GM21786 (cell line): ENCODE measurements around the gene KLF12.

Experiments
- ATAC-seq: cut with Tn5 transposase; IDR thresholded peaks from one replicate; pipeline ENCODE4 v1.9.1; 2021; ENCODE audit not compliant: unreplicated experiment

Gene KLF12

DNA sequence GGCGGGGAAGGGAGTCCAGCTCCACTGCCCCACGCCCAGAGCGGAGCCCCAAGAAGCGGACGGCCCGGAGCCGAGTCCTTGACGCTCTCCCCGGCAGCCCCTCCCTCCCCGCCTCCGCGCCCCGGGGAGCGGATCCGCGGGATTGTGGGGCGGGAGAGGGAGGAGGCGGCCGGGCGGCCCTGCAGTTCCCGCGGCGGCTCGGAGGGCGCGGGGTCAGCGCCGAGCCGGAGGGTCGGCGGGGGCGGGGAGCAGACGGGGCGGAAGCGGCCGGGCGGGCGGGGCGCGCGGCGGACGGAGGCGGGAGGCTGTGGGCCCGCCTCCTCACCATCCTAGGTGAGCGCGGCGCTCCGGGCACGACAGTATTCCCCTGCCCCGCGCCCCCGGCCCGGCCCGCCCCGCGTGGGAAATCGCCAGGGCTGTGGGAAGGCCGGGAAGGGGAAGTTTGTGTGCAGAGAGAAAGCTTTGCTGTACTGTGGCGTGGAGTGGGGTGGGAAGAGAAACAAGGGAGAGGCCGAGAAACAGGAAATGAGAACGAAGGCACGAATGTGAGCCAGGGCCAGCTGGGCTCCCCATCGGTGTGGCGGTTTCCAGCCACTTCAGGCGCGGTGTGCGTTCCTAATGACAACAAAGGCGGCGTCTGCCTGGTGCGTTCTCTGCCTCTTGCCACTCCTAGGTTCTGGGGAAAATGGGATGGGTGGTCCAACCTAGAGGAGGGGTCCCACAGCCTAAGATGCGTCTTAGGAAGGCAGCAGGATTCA, 1.3 kb upstream of the KLF12 start:
- peak; percentile 35 for ATAC-seq

DNA sequence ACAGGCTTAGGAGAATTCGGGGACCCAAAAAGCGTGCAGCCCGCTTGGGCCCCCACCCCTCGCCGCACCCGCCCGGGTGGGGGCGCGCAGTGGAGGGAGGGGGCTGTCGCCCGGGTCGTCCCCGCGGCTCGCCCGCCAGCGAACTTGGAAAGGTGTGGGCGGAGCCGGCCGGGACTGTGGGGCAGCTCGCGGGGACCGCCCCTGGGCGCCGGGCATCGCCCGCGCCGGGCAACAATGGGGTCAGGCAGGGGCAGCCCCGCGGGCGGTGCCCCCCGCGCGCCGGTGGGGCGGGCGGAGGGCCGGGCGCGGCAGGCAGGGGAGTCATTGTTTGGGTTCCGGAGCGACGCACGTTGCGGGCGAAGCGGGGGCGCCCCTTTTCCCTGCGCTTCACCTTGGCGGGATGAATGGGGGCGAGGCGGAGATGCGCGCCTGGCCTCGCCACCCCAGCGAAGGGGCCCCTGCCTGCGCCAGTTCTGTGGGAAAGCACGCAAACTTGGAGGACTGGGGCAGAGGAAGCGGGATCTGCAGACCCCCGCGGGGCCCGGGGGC, 647 bp upstream of the KLF12 start:
- ATAC-seq, result peak; percentile 26

DNA sequence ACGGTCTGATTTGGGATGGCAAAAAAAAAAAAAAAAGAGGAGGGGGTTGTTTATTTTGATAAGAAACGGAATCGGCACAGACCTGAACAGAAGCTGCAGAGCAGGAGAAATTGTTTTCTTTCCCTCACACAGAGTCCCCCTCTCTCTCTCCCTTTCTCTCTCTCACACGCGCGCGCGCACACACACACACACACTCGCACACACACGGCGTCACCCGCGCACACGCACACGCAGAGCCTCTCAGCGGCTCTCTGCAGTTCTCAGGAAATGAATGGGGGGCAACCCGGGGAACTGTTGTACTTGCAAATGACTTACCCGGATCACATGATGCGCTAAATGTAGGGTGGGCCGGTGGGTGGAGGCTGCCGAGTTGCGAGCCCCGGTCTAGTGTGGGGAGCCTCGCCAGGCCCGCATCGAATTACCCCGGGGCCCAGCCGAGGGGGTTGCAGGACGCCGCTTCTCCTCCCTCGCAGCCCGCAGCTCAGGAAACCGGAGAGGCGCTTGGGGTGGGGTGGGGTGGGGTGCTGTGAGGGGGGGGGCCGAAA, 475 bp downstream of the KLF12 start:
- peak; percentile 39 for ATAC-seq

DNA sequence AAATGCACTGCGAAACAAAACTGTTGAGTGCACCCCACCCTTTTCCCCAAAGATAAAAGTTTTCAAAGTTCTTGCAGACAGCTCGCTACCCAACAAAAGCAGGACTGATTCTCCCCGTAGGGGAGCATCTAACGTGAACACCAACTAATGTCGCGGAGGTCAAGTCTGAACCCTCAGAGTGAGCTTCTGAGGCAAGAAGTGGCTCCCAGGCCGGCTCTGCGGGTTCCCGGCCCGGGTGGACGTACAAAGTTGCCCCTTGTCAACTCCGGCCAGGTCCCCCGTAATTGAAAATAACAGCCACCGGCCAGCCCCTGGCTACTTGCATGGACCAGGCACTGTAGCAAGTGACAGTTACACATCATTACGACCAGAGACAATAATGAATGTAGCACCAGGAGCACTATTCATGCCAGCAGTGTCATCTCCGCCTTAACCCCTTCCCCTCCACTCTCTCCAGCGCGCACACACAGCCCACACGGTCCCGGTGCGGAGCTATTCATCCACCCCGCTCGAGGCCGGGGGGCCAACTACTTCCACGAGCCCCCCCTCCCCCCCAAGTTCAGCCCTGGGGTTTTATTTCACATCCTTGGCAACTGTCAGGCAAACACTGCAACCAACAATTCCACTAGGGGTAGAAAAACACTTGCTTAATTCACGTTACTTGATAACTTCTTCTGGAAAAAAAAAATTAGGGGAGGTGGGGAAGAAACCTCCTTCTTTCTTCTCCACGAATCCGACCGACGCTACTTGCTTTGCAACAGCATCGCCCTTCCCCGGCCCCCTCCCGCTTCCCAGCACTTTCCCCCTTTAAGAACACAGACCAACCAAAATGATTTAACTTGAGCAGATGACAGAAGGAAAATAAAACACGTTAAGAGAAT, 1.2 kb downstream of the KLF12 start:
- no peak for ATAC-seq

DNA sequence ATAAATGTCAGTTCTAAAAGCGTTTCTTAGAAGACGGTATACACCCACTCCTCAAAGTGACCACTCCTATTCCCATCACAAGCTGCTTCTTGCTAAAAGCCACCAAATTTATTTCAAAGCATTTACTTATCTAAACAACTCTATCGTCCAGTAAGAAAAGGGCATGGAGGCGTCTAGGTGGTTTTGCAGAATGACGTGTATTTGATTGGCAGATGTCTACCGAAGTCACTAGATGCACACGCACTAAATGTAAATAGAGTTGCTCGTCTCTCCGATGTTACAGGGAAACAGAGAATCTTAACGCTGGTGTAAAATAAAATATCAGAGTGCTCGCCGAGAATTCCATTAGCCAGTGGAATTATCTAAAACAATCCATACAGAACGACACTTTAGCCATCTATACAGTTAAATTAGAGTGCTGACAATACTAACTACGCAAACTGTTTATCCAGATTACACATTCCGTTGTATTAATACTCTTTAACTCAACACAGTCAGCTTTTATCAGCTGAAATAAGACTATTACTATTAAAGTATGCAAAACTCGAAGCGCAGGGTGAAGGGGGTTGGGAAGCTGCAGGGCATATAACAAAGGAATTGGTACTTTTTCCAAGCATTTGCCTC, 1.9 kb downstream of the KLF12 start:
- no peak for ATAC-seq

DNA sequence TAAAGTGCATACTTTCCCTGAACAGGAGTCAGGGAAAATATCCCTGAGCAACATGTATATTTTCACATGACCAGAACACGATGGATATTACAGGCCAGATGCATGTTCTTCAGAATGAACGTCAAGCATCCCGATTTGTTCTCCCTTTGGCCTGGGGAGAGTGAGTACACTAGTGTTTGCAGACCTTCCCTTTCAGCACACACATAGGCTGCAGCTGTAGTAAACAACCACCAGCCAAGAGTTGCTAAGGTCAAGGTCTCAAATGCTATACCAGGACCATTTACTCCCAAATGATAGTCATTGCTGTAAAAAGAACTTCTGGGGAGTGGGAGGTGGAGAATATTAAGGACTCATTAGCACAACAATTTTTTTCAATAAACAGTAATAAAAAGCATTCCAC, 3.0 kb downstream of the KLF12 start:
- ATAC-seq, result no peak

DNA sequence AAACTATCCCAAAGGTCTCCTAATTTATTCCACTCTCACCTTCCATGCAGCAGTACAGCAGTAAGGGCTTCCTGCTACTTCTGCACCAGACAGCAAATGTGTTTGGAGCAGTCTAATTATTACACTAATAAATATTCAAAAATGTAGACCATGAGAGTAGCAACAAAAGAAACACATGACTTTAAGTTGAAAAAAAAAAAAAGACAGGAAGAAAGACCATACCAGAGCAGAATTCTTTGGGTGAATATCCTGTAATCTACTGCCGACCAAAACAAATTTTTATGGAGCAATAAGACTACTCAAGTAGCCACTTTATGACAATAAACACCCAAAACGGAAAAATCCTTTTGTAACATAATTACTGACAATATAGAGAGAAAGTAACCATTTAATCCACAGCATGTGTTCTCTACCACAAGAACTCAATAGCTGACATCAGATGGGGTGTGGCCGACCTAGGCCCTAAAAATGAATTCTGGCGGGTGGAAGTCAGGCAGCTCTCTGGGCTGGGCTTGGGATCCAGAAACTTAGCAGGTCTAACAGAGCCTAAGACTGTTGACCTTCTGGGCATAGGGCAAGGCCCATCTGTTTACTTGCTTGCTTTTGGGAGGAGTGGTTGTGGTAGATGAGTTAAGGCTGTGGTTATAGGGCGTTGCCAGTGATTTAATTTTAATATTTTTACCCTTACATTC, 4.6 kb downstream of the KLF12 start:
- ATAC-seq, result no peak

DNA sequence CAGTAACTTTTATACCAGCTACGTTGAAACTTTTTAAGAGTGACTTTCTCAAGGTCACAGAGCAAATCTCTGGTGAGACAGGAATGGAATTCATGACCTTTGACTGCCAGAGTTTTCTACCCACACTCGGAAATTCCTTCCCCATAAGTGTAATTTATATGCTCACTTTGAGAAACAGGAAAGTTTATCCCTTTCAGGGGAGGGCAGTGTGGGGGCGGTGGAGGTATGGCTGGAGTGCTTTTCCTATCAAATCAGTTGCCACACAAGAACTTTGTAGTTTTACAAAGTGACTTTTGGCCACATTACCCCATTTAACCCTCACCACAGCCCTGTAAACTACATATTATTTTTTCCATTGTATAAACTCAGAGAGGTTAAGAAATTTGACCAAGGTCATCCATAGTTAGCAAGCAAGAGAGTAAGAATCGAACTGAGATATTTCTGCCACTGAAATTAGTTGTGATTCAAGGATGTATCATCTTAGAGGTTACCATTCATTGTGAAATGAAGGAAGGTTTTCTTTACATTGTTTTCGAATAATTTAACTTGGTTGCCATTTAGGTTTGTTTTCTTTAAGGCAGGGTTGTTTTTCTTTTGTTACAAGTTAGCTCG, 5.9 kb downstream of the KLF12 start:
- no peak for ATAC-seq

DNA sequence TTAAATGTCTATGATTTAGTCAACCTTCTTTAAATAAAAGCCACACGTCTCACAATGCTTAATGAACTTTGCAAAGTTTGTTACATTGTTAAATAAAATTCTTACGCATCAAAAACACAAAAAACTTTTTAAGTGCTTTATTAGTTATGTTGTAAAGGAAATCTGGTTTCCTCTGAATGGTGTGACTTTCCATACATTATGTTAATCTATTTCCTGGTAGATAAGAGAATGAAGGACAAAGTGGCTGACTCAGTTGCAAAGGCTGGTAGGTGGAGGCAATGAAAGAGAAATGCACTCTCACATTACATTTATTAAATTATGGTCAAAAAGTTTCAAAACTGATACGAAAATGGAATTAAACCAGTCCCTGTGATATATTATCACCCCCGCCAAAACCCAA, 15.9 kb downstream of the KLF12 start:
- no peak for ATAC-seq

DNA sequence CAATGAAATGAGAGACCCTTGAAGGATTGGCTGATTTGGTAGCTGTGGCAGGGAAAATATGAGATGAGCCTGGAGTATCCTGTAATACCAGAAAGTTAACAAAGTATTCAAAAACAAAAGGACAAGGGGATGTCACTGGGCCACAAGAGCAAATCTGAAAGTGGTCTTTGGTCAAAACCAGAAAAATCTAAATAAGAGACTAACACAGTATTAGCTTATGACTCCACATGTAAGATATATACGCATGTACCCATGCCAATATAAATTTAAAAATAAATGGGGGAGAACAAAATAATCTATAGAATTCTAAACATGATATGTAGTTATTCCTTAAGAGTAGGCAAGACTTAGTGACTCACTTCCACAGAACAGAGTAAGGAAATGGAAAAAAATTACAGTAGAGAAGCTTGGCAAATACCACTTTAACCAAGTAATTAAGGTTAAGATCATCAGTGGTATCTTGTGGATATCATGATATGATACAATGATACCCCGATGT, 16.9 kb downstream of the KLF12 start:
- no peak for ATAC-seq

DNA sequence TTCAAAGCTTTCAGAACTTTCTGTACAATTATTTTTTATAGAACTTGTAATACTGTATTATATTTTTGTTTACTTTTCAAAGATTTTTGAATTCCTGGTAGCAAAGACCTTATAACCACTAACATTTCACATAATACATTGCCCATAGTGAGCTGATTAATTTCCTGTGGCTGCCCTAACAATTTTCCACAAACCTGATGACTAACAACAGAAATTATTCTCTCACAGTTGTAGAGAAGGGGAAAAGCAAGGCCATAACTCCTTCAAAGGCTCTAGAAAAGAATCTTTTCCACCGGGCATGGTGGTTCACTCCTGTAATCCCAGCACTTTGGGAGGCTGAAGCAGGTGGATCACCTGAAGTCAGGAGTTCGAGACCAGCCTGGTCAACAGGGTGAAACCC, 19.1 kb downstream of the KLF12 start:
- ATAC-seq, result no peak

DNA sequence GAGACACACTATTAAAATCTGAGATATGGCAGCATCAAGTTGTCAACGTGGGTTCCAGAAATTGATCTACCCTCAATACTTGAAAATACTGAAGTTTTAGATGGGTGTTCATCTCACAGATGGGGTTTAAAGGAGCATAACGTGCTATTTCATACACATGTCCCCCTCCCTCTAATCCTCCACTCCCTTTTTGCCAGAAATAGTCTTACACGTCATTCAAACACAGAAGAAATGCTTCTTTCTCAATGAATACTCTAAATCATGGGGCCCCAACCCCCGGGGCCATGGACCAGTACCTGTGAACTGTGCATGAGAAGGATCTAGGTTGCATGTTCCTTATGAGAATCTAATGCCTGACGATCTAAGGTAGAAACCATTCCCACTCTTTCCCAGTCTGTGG, 19.6 kb downstream of the KLF12 start:
- ATAC-seq, result no peak

DNA sequence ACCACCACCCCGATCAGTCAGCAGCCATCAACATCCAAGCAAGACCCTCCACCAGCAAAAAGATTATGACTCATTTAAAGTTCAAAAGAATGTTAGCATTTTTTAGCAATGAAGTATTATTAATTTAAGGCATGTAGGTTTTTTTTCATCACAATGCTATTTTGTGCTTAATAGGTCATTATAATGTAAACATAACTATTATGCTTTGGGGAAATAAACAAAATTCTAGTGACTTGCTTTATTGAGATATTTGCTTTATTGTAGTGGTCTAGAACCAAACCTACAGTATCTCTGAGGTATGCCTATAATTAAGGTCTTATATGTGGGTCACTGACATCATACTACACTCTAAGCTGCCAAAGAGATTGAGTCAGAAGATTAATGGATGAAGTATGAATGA, 20.0 kb downstream of the KLF12 start:
- no peak for ATAC-seq

DNA sequence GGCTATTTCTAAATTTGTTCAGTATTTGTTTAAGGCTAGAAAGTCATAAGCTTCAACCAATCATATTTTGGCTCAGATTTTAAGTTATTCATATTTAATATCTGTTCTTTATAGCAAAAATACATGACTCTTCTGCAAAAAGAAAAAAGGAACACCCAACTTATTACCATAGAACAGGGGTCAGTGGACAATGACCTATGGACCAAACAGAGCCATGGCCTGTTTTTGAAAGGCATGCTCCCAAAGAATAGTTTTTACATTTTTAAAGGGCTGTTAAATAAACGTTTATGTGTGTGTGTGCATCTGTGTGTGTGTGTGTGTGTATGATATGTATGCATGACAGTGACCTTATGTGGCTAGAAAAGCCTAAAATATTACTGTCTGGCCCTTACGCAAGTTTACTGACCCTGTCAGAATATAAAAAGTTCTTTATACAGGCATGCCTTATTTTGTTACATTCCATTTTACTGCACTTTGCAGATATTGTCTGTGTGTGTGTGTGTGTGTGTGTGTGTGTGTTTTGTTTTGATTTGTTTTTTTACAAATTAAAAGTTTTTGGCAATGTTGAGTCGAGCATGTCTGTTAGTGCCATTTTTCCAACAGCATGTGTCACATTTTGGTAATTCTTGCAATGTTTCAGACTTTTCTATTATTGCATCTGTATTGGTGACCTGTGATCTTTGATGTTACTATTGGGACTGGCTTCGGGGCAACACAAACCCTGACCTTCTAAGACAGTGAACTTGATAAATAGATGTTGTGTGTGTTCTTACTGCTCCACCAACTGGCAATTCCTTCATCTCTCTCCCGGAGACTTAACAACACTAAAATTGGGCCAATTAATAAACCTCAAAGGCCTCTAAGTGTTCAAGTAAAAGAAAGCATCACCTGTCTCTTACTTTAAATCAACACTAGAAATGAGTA, 22.0 kb downstream of the KLF12 start:
- no peak for ATAC-seq

DNA sequence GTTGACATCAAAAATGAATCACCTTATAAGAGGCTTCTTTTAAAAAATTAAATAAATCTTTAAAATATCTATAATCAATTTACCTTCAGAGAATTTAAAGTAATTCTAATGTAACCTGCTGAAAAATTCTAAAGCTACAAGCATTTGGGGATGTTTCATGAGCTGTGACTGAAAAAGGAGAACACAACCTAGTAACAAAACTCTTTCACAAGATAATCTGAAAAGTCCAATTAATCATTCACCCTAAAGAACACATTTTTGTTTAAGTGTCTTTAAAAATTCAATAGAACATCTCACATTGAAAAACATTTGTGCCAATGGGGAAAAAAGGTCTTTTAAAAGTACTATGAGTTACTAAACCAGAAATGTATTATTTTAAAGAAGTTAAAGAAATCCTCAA, 22.8 kb downstream of the KLF12 start:
- ATAC-seq, result no peak

DNA sequence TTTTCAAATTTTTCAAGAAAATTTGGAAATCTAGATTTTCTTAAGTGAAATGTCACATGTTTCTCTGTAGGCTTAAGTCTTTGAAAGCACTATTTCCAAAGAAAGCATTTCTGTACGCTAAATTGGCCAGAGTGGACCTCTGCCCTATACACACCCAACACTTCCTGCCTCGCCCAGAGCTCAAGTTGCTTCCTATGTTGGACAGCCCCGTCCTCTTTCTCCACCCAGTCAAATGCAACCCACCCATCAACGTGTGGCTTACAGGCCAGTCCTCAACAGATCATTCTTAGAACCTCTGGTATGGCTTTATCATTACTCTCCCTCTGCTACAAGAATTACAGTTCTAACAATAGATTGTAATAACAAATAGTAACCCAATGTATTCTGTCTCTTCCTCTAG, 24.2 kb downstream of the KLF12 start:
- ATAC-seq, result no peak

DNA sequence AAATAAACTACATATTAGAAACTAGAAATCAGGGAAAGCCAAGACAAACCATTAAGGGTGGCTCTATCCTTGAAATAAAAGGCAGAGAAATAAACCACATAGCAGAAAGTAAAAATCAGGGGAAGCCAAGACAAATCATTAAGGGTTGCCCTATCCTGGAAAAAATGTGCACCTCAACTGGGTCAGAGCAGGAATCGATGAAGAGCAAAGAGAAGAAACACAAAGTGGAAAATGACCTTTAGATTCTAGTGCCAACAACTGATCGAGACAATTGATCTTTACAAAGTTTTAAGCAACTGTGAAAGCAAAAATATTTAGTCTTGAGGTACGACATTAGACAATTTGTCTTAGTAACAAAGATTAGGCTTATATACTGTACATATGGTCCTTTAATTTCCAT, 26.6 kb downstream of the KLF12 start:
- ATAC-seq, result no peak

DNA sequence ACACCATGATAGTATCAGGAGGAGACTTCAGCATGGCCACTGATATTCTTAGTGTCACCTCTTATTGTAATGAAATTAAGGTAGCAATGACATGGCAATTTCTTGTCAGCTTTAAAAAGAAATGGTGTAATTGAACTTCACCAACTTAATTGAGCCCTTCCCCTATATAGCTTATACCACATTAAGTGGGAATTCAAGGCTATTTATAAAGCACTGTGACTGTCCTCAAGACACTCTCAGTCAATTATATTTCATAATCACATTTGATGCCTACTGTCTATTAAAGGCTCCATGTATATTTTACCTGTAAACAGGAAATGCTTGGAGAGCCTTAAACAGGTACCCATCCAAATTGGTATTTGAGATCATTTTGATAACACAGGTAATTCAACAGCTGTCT, 28.3 kb downstream of the KLF12 start:
- ATAC-seq, result no peak

DNA sequence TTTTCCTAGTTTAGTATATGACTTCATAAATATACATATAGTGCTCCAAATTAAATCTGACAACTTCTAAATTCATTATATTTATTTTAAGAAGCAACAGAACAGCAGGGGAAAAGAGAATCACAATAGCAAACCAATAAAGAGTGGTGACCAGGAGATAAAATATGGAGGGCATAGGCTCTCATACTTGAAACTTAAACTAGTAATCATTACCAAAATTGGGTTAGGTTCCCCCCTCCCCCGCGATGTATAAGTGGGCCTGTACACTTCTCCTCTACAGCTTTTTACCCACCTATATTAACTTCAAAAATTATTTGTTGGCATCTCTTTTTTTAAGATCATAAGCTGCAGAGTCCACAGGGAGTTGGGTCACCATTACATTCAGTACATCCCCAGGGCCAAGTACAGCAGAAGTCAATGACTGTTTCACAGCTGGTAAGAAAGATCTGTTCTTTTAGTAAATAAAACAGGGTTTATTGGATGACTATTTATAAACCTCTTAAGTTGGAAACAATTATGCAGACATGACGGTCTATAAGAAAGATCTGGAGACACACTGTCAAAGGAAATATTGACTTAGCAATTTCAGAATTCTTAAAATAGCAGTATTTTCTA, 29.4 kb downstream of the KLF12 start:
- no peak for ATAC-seq
